GM19455 (cell line): ENCODE results near the gene UTP25.
"Not testable (repeated sequence)": the region's sequence is repeated elsewhere in the genome, so short reads cannot be mapped to it uniquely, and the experiment has no call there.

Experiments used
- ATAC-seq: cut with Tn5 transposase; IDR thresholded peaks from one replicate; pipeline ENCODE4 v1.9.1; 2021; ENCODE audit not compliant: unreplicated experiment

The UTP25 gene

GRCh38 chr1:209870151-209870831 is 42.5 kb downstream of the UTP25 start:
- ATAC-seq: no peak

- ATAC-seq: no peak
These were observed 43.2 kb downstream of the UTP25 start for GRCh38 chr1:209871006-209871405.

- ATAC-seq: no peak
These were observed 43.7 kb downstream of the UTP25 start for GRCh38 chr1:209871430-209871829.

GRCh38 chr1:209873067-209873799 is 45.5 kb downstream of the UTP25 start:
- ATAC-seq: no peak

- ATAC-seq: no peak
These were observed 47.7 kb downstream of the UTP25 start for GRCh38 chr1:209875515-209875914.

DNA sequence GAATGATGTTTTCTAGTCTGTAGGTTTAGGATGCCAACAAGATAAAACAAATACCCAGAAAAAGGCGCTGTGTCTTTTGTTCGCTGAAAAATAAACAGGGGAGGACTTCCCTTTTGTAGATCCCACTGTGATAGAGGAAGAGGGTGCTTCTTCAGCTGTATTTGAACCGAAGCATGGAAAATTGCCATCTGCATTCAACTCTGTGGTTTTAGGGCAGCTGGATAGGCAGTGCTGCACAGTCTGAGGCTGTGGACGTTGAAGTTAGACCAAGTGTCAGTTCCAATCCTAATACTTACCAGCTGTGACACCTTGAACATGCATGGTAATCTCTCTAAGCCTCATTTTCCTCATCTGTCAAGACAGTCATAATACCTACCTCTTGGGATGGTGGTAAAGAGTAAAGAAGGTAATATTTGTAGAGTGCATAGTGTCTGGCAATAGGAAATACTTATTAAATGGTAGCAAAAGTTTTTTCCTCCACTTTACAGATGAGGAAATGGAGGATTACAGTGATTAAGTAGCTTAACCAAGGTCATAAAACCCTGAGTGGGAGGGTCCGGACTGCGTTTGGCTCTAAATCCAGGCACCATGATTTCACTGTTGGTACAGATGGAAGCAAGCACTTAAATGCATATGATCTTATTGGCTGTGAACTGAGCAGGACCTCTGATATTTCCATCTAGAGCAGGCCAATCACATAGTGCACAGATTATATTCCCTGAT is 48.5 kb downstream of the UTP25 start:
- ATAC-seq: no peak

- ATAC-seq: no peak
These were observed 49.5 kb downstream of the UTP25 start for GRCh38 chr1:209877087-209877764.

DNA sequence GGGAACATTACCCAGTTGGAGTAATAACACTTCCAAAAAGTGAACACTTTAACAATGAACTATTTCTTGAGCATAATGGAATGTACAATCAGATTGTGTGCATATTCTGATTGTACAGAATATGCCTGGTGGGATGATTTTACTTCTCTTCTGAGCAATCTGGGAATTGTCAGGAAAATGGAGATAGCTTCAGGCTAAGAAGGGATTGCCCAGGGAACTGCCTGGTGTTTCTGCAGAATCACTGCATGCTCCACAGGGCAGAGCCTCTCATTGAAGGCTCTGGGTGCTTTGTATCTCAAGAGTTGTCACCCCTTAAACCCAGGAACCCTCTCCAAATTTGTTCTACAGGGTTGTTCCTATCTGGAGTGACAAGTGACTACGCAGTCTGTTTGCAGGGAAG is 51.2 kb downstream of the UTP25 start:
- ATAC-seq: no peak

- no peak for ATAC-seq
These were observed 51.8 kb downstream of the UTP25 start for GRCh38 chr1:209879539-209879938.

GRCh38 chr1:209880031-209880430 is 52.3 kb downstream of the UTP25 start:
- no peak for ATAC-seq

- no peak for ATAC-seq
These were observed 53.8 kb downstream of the UTP25 start for GRCh38 chr1:209881619-209882018.

DNA sequence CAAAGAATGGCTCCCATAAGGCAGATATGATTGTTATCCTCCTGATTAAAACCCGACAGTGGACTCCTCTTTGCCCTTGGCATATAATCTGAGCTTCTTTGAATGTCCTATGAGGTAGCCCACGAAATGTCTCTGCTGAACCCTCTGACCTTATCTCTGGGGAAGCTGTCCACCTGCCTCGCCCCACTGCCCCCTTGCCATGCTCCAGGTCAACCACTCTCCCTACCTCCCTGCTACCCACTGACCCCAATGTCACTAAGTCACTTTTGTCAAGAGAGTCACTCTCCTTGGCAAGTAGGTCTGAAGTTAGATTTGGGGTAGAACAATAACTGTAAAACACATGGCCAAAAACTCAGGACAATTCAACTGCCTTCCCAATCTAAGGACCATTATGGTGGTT is 54.5 kb downstream of the UTP25 start:
- no peak for ATAC-seq

DNA sequence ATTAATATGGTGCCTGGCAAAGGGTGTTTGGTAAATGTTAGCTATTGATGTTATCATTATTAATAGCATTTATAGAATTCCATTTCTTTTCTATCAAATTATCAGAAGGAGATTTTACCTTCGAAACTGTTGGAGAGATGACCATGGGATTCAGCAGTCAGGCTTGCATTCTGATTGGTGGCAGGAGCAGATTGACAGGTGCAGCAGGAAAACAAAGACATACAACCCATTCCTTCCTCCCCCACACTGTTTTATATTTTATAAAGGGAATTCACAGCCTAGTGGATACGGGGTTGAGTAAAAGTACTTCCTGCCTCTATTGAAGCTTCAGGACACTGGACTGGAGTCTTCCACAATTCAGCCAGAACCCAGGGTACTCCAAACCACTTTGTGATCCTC is 55.2 kb downstream of the UTP25 start:
- ATAC-seq: no peak

DNA sequence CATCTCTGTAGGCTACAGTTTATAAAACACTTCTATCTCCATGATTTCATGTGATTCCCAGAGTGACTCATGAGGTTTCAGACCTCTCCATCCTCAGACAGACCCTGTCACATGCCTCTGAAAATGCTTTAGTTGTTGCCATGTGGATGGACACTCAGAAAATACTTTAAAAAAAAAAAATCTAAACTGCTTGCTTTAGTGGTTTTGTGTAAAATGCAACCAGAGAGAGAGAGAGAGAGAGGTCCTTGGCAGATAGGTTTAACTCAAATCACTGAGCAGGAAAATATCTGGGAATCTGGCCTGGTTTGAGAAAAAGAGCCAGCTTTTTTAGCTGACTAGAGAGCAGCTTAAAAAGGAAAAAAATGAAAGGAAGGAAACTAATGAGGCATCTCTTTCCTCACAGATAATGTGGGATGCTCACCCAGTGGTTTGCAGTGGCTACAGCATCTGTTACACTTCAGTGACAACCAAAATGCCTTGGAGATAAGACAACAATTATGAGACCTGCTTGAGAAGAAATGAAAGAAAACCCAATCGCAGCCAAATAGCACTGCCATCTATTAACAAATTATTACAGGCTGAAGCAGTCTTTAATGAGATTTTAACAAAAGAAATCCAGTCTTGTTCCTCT is 55.7 kb downstream of the UTP25 start:
- no peak for ATAC-seq

- ATAC-seq: no peak
These were observed 56.5 kb downstream of the UTP25 start for GRCh38 chr1:209884249-209884648.

- ATAC-seq: no peak
These were observed 56.9 kb downstream of the UTP25 start for GRCh38 chr1:209884665-209885117.

DNA sequence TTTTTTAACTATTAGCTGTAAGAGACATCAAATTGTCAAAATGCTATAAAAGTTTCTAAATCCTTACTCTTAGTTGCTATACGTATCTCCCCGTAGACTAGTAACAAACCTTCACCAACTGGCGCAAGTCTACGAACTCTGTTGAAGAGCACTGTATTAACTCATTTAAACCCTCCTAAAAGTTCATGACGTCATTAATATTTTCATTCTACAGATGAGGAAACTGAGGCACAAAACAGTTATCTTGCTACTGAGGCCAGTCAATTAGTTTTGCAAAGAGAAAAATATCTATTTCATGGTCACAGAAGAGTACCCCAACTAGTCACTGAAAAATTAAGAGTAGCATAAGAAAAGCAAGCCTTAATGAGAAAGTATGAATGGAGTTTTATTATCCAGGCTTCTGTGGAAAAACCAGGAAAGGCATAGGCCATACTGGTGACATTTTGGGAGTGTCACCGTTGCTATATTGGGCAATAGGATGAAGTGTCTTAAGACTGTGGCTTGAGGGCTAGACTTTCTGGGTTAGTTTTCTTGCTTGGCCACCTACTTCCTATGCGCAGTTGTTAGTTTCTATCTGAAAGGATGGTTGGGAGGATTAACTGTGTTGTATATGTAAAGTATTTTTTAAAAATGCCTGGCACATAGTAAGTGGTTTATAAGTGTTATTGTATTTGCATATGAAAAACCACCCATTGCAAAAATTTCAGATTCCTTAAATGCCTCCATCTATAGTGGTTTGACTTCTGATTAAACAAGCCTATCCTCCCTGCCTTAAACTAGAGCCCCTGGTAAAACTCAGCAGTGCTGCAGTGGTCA is 57.8 kb downstream of the UTP25 start:
- no peak for ATAC-seq

- no peak for ATAC-seq
These were observed 58.4 kb downstream of the UTP25 start for GRCh38 chr1:209886219-209886536.

DNA sequence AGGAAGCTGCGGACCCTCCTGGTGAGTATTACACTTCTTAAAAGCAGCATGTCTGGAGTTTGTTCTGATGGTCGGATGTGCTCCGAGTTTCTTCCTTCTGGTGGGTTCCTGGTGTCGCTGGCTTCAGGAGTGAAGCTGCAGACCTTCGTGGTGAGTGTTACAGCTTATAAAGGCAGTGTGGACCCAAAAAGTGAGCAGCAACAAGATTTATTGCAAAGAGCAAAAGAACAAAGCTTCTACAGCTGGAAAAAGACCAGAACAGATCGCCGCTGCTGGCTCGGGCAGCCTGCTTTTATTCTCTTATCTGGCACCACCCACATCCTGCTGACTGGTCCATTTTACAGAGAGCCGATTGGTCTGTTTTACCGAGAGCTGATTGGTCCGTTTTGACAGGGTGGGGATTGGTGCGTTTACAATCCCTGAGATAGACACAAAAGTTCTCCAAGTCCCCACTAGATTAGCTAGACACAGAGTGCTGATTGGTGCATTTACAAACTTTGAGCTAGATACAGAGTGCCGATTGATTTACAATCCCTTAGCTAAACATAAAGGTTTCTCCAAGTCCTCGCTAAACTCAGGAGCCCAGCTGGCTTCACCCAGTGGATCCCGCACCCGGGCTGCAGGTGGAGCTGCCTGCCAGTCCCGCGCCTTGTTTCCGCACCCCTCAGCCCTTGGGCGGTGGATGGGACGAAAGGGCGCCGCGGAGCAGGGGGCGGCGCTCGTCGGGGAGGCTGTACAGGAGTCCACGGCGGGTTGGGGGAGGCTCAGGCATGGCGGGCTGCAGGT is 60.7 kb downstream of the UTP25 start:
- not testable (repeated sequence) for ATAC-seq

GRCh38 chr1:209889077-209889418 is 61.3 kb downstream of the UTP25 start:
- ATAC-seq: no peak
